Measurements from ENCODE around the gene CDC34. TPM values are rescaled to one million over a fixed set of nuclear protein-coding genes. Genes with fewer than 3 reads are reported as not detected.

The CDC34 gene
- total RNA-seq, 5 donors from 2014 or later (not counting 1 experiment from before 2014, with no cell fraction given): 35.4 to 52.6 (median 51.3) TPM

GRCh38 chr19:558770-559439, 27.3 kb downstream of the CDC34 start:
- H3K4me1 Mint-ChIP-seq: no peaks in the 10 kb centered on the region
- no peak overlapping the region for H3K4me3 Mint-ChIP-seq
- WGBS (ENCODE audit: insufficient coverage): 71% methylated on average over 9 of the region's 21 CpGs
- ChIA-PET POLR2A (no interaction called here), CTCF (no interaction called here)
- H3K9me3 Mint-ChIP-seq: no peaks in the 10 kb centered on the region
- Histone ChIP-seq H3K27ac (ENCODE audit: low read length) (no peak overlapping the region), H3K27me3 (replicated peaks in 1 of 2; ENCODE audit: control insufficient read depth in 2 of 2, extremely low read depth in 1 of 2, insufficient read depth in 2 of 2, low read length in 1 of 2) (no peaks in the 10 kb centered on the region), H3K36me3 (ENCODE audit: control insufficient read depth in 2 of 2, extremely low read depth in 1 of 2, insufficient read depth in 1 of 2, low read length in 1 of 2) (no peaks in the 10 kb centered on the region), H3K9me3 (no peaks in the 10 kb centered on the region), H3K4me3 (ENCODE audit: control insufficient read depth in 1 of 2, extremely low read depth in 1 of 2, low read length in 1 of 2) (no peak overlapping the region), H3K4me1 (ENCODE audit: control insufficient read depth in 1 of 2, extremely low read depth in 1 of 2, insufficient read depth in 2 of 2, low read length in 2 of 2) (peaks cover 0 to 8% of the 10 kb centered on the region in 2 experiments)
- no peak for DNase-seq
- no peak overlapping the region for H3K27ac Mint-ChIP-seq
- no peaks in the 10 kb centered on the region for H3K36me3 Mint-ChIP-seq
- ATAC-seq (replicated peaks in 1 of 4): no peak
- no peaks in the 10 kb centered on the region for H3K27me3 Mint-ChIP-seq

GRCh38 chr19:560121-560520, 28.6 kb downstream of the CDC34 start:
- ChIA-PET CTCF (no interaction called here), POLR2A (no interaction called here)
- Mint-ChIP-seq H3K4me3 (no peak overlapping the region), H3K4me1 (no peaks in the 10 kb centered on the region), H3K36me3 (no peaks in the 10 kb centered on the region), H3K27me3 (no peaks in the 10 kb centered on the region), H3K27ac (no peak overlapping the region), H3K9me3 (no peaks in the 10 kb centered on the region)
- DNase-seq (no peak), ATAC-seq (replicated peaks in 1 of 4) (no peak)
- H3K27ac ChIP-seq (ENCODE audit: low read length): no peak overlapping the region
- H3K9me3 ChIP-seq: no peaks in the 10 kb centered on the region
- H3K27me3 ChIP-seq (replicated peaks in 1 of 2; ENCODE audit: control insufficient read depth in 2 of 2, extremely low read depth in 1 of 2, insufficient read depth in 2 of 2, low read length in 1 of 2): no peaks in the 10 kb centered on the region
- no CpG with 5 or more reads among the region's 12 CpGs for WGBS (ENCODE audit: insufficient coverage)
- no peak overlapping the region for H3K4me3 ChIP-seq (ENCODE audit: control insufficient read depth in 1 of 2, extremely low read depth in 1 of 2, low read length in 1 of 2)
- H3K36me3 ChIP-seq (ENCODE audit: control insufficient read depth in 2 of 2, extremely low read depth in 1 of 2, insufficient read depth in 1 of 2, low read length in 1 of 2): no peaks in the 10 kb centered on the region
- peaks cover 0 to 8% of the 10 kb centered on the region in 2 experiments for H3K4me1 ChIP-seq (ENCODE audit: control insufficient read depth in 1 of 2, extremely low read depth in 1 of 2, insufficient read depth in 2 of 2, low read length in 2 of 2)

GRCh38 chr19:566403-566802, 34.8 kb downstream of the CDC34 start:
- DNase-seq (peak in 1 of 35 experiments; percentile 7), ATAC-seq (replicated peaks in 1 of 4) (no peak)
- POLR2A ChIA-PET: no interaction called here
- no peak overlapping the region for H3K27ac Mint-ChIP-seq
- no peaks in the 10 kb centered on the region for H3K36me3 Mint-ChIP-seq
- no peaks in the 10 kb centered on the region for H3K9me3 Mint-ChIP-seq
- H3K4me1 Mint-ChIP-seq: peaks cover 7 to 11% (median 11%) of the 10 kb centered on the region in 3 donors
- no peak overlapping the region for H3K4me3 ChIP-seq (ENCODE audit: control insufficient read depth in 1 of 2, extremely low read depth in 1 of 2, low read length in 1 of 2)
- no peak overlapping the region for H3K4me3 Mint-ChIP-seq
- no peaks in the 10 kb centered on the region for H3K9me3 ChIP-seq
- no peak overlapping the region for H3K27ac ChIP-seq (ENCODE audit: low read length)
- CTCF ChIA-PET: interaction anchor here in 1 of 2 donors (0.6 kb wide), 1 partner anchor 88 kb away, joined by 8 read pairs; no protein-coding TSS in a partner anchor
- no peaks in the 10 kb centered on the region for H3K27me3 ChIP-seq (replicated peaks in 1 of 2; ENCODE audit: control insufficient read depth in 2 of 2, extremely low read depth in 1 of 2, insufficient read depth in 2 of 2, low read length in 1 of 2)
- 94% methylated on average over 12 of the region's 19 CpGs for WGBS (ENCODE audit: insufficient coverage)
- H3K36me3 ChIP-seq (ENCODE audit: control insufficient read depth in 2 of 2, extremely low read depth in 1 of 2, insufficient read depth in 1 of 2, low read length in 1 of 2): no peaks in the 10 kb centered on the region
- peaks cover 4 to 10% of the 10 kb centered on the region in 2 experiments for H3K4me1 ChIP-seq (ENCODE audit: control insufficient read depth in 1 of 2, extremely low read depth in 1 of 2, insufficient read depth in 2 of 2, low read length in 2 of 2)
- H3K27me3 Mint-ChIP-seq: no peaks in the 10 kb centered on the region

GRCh38 chr19:566844-567243, 35.3 kb downstream of the CDC34 start:
- no peak for ATAC-seq (replicated peaks in 1 of 4)
- Histone ChIP-seq H3K36me3 (ENCODE audit: control insufficient read depth in 2 of 2, extremely low read depth in 1 of 2, insufficient read depth in 1 of 2, low read length in 1 of 2) (no peaks in the 10 kb centered on the region), H3K9me3 (no peaks in the 10 kb centered on the region), H3K27me3 (replicated peaks in 1 of 2; ENCODE audit: control insufficient read depth in 2 of 2, extremely low read depth in 1 of 2, insufficient read depth in 2 of 2, low read length in 1 of 2) (no peaks in the 10 kb centered on the region), H3K27ac (ENCODE audit: low read length) (no peak overlapping the region), H3K4me3 (ENCODE audit: control insufficient read depth in 1 of 2, extremely low read depth in 1 of 2, low read length in 1 of 2) (no peak overlapping the region), H3K4me1 (ENCODE audit: control insufficient read depth in 1 of 2, extremely low read depth in 1 of 2, insufficient read depth in 2 of 2, low read length in 2 of 2) (peaks cover 4 to 14% of the 10 kb centered on the region in 2 experiments)
- Mint-ChIP-seq H3K36me3 (no peaks in the 10 kb centered on the region), H3K27me3 (no peaks in the 10 kb centered on the region), H3K9me3 (no peaks in the 10 kb centered on the region), H3K4me1 (peaks cover 10 to 14% (median 11%) of the 10 kb centered on the region in 3 donors), H3K4me3 (no peak overlapping the region), H3K27ac (no peak overlapping the region)
- no peak for DNase-seq
- ChIA-PET CTCF (interaction anchor here in 1 of 2 donors (0.6 kb wide), 1 partner anchor 88 kb away, joined by 8 read pairs; no protein-coding TSS in a partner anchor), POLR2A (no interaction called here)
- WGBS (ENCODE audit: insufficient coverage): 96% methylated on average over 11 of the region's 16 CpGs

GRCh38 chr19:567296-567900, 35.8 kb downstream of the CDC34 start:
- Mint-ChIP-seq H3K27me3 (no peaks in the 10 kb centered on the region), H3K27ac (no peak overlapping the region), H3K36me3 (no peaks in the 10 kb centered on the region), H3K4me1 (peaks cover 11 to 16% (median 15%) of the 10 kb centered on the region in 3 donors), H3K4me3 (no peak overlapping the region), H3K9me3 (no peaks in the 10 kb centered on the region)
- H3K4me3 ChIP-seq (ENCODE audit: control insufficient read depth in 1 of 2, extremely low read depth in 1 of 2, low read length in 1 of 2): no peak overlapping the region
- H3K27me3 ChIP-seq (replicated peaks in 1 of 2; ENCODE audit: control insufficient read depth in 2 of 2, extremely low read depth in 1 of 2, insufficient read depth in 2 of 2, low read length in 1 of 2): no peaks in the 10 kb centered on the region
- ChIA-PET CTCF (no interaction called here), POLR2A (no interaction called here)
- ATAC-seq (replicated peaks in 1 of 4) (no peak), DNase-seq (no peak)
- WGBS (ENCODE audit: insufficient coverage): 96% methylated on average over 16 of the region's 22 CpGs
- H3K4me1 ChIP-seq (ENCODE audit: control insufficient read depth in 1 of 2, extremely low read depth in 1 of 2, insufficient read depth in 2 of 2, low read length in 2 of 2): peaks cover 4 to 14% of the 10 kb centered on the region in 2 experiments
- H3K27ac ChIP-seq (ENCODE audit: low read length): no peak overlapping the region
- H3K36me3 ChIP-seq (ENCODE audit: control insufficient read depth in 2 of 2, extremely low read depth in 1 of 2, insufficient read depth in 1 of 2, low read length in 1 of 2): no peaks in the 10 kb centered on the region
- no peaks in the 10 kb centered on the region for H3K9me3 ChIP-seq

GRCh38 chr19:570251-570686, 38.7 kb downstream of the CDC34 start:
- ATAC-seq (replicated peaks in 1 of 4): no peak

More at GRCh38 chr19:570251-570686, 38.7 kb downstream of the CDC34 start:
- H3K4me3 Mint-ChIP-seq: peak overlapping the region in 1 of 3 donors; percentile 51
- ChIA-PET CTCF (no interaction called here), POLR2A (no interaction called here)
- no peaks in the 10 kb centered on the region for H3K27me3 Mint-ChIP-seq
- peak overlapping the region; percentile 52 to 67 for H3K27ac Mint-ChIP-seq
- Histone ChIP-seq H3K9me3 (no peaks in the 10 kb centered on the region), H3K27ac (ENCODE audit: low read length) (no peak overlapping the region), H3K27me3 (replicated peaks in 1 of 2; ENCODE audit: control insufficient read depth in 2 of 2, extremely low read depth in 1 of 2, insufficient read depth in 2 of 2, low read length in 1 of 2) (no peaks in the 10 kb centered on the region), H3K4me1 (ENCODE audit: control insufficient read depth in 1 of 2, extremely low read depth in 1 of 2, insufficient read depth in 2 of 2, low read length in 2 of 2) (peaks cover 12 to 39% of the 10 kb centered on the region in 2 experiments), H3K36me3 (ENCODE audit: control insufficient read depth in 2 of 2, extremely low read depth in 1 of 2, insufficient read depth in 1 of 2, low read length in 1 of 2) (no peaks in the 10 kb centered on the region), H3K4me3 (ENCODE audit: control insufficient read depth in 1 of 2, extremely low read depth in 1 of 2, low read length in 1 of 2) (no peak overlapping the region)
- peaks cover 28 to 37% (median 28%) of the 10 kb centered on the region in 3 donors for H3K4me1 Mint-ChIP-seq
- 89% methylated on average over 7 of the region's 25 CpGs for WGBS (ENCODE audit: insufficient coverage)
- H3K9me3 Mint-ChIP-seq: no peaks in the 10 kb centered on the region
- DNase-seq: peak in 1 of 35 experiments; percentile 21
- H3K36me3 Mint-ChIP-seq: no peaks in the 10 kb centered on the region

All from T-cell (primary cell).